WTC11 (cell line): ENCODE measurements around the gene TTLL3.

Source experiments
- ATF2 ChIP-seq: sonication (generic); formaldehyde crosslinking; IDR thresholded peaks from 2 replicates; pipeline ENCODE4 v1.8.1; 2022; ENCODE audit warnings: low read depth, missing genetic modification reagents, borderline replicate concordance
- CTCF ChIP-seq: fragments of 200-600 bp; IDR thresholded peaks from 2 replicates; pipeline ENCODE4 v1.8.0; 2022; ENCODE audit warnings: antibody characterized with exemption
- JAZF1 ChIP-seq: fragments of 250-450 bp; sonication (Bioruptor Pico); IDR thresholded peaks from 2 replicates; pipeline ENCODE4 v1.9.0; 2021; ENCODE audit warnings: moderate library complexity, mild to moderate bottlenecking, inconsistent platforms
- KAT7 ChIP-seq: sonication (generic); formaldehyde crosslinking; IDR thresholded peaks from 2 replicates; pipeline ENCODE4 v1.8.1; 2023; ENCODE audit warnings: missing genetic modification reagents, mild to moderate bottlenecking, borderline replicate concordance
- MLX ChIP-seq: sonication (generic); formaldehyde crosslinking; IDR thresholded peaks from 2 replicates; pipeline ENCODE4 v1.8.1; 2023; ENCODE audit warnings: mild to moderate bottlenecking, missing genetic modification reagents, moderate library complexity
- SOX15 ChIP-seq: fragments of 250-450 bp; sonication (Bioruptor Pico); IDR thresholded peaks from 2 replicates; pipeline ENCODE4 v1.9.0; 2021; ENCODE audit warnings: mild to moderate bottlenecking
- TCF7 ChIP-seq: sonication (generic); formaldehyde crosslinking; IDR thresholded peaks from 2 replicates; pipeline ENCODE4 v1.8.0; 2022; ENCODE audit warnings: mild to moderate bottlenecking, low read depth, missing genetic modification reagents, moderate library complexity
- ZBTB43 ChIP-seq: sonication (generic); formaldehyde crosslinking; IDR thresholded peaks from 2 replicates; pipeline ENCODE4 v1.8.1; 2023; ENCODE audit warnings: mild to moderate bottlenecking, missing genetic modification reagents
- ZNF138 ChIP-seq: sonication (generic); formaldehyde crosslinking; conservative IDR thresholded peaks from 2 replicates; pipeline ENCODE4 v1.8.1; 2022; ENCODE audit warnings: mild to moderate bottlenecking, moderate library complexity, missing genetic modification reagents
- ZNF263 ChIP-seq: sonication (generic); formaldehyde crosslinking; IDR thresholded peaks from 2 replicates; pipeline ENCODE4 v1.8.1; 2022; ENCODE audit warnings: low read depth, mild to moderate bottlenecking, moderate library complexity, missing genetic modification reagents
- TF ChIP-seq, protein P1 (sequence below): sonication (generic); formaldehyde crosslinking; IDR thresholded peaks from 2 replicates; pipeline ENCODE4 v1.8.0; 2022; ENCODE audit warnings: mild to moderate bottlenecking, missing genetic modification reagents
- TF ChIP-seq, protein P2 (sequence below): sonication (generic); formaldehyde crosslinking; IDR thresholded peaks from 2 replicates; pipeline ENCODE4 v1.8.1; 2023; ENCODE audit warnings: mild to moderate bottlenecking, missing genetic modification reagents, moderate library complexity
- TF ChIP-seq, protein P3 (sequence below): sonication (generic); formaldehyde crosslinking; IDR thresholded peaks from 2 replicates; pipeline ENCODE4 v1.8.0; 2022; ENCODE audit warnings: missing genetic modification reagents
- TF ChIP-seq, protein P4 (sequence below): sonication (generic); formaldehyde crosslinking; IDR thresholded peaks from 2 replicates; pipeline ENCODE4 v1.8.0; 2022; ENCODE audit warnings: mild to moderate bottlenecking, missing genetic modification reagents

GRCh38 chr3:9869955-9870354 is 59.9 kb downstream of the TTLL3 start:
- TF ChIP-seq CTCF, result no peak
- TF ChIP-seq ATF2, result no peak
- TF ChIP-seq, protein P1, sequence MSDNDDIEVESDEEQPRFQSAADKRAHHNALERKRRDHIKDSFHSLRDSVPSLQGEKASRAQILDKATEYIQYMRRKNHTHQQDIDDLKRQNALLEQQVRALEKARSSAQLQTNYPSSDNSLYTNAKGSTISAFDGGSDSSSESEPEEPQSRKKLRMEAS, result no peak
- no peak for TF ChIP-seq TCF7 (CRISPR knock-in tag)
- TF ChIP-seq, protein P2, sequence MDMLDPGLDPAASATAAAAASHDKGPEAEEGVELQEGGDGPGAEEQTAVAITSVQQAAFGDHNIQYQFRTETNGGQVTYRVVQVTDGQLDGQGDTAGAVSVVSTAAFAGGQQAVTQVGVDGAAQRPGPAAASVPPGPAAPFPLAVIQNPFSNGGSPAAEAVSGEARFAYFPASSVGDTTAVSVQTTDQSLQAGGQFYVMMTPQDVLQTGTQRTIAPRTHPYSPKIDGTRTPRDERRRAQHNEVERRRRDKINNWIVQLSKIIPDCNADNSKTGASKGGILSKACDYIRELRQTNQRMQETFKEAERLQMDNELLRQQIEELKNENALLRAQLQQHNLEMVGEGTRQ (CRISPR knock-in tag), result no peak
- TF ChIP-seq ZNF263 (CRISPR knock-in tag), result no peak
- TF ChIP-seq ZNF138 (CRISPR knock-in tag), result no peak
- no peak for TF ChIP-seq KAT7 (CRISPR knock-in tag)
- no peak for TF ChIP-seq ZBTB43
- TF ChIP-seq JAZF1 (CRISPR knock-in tag), result no peak
- TF ChIP-seq, protein P3, sequence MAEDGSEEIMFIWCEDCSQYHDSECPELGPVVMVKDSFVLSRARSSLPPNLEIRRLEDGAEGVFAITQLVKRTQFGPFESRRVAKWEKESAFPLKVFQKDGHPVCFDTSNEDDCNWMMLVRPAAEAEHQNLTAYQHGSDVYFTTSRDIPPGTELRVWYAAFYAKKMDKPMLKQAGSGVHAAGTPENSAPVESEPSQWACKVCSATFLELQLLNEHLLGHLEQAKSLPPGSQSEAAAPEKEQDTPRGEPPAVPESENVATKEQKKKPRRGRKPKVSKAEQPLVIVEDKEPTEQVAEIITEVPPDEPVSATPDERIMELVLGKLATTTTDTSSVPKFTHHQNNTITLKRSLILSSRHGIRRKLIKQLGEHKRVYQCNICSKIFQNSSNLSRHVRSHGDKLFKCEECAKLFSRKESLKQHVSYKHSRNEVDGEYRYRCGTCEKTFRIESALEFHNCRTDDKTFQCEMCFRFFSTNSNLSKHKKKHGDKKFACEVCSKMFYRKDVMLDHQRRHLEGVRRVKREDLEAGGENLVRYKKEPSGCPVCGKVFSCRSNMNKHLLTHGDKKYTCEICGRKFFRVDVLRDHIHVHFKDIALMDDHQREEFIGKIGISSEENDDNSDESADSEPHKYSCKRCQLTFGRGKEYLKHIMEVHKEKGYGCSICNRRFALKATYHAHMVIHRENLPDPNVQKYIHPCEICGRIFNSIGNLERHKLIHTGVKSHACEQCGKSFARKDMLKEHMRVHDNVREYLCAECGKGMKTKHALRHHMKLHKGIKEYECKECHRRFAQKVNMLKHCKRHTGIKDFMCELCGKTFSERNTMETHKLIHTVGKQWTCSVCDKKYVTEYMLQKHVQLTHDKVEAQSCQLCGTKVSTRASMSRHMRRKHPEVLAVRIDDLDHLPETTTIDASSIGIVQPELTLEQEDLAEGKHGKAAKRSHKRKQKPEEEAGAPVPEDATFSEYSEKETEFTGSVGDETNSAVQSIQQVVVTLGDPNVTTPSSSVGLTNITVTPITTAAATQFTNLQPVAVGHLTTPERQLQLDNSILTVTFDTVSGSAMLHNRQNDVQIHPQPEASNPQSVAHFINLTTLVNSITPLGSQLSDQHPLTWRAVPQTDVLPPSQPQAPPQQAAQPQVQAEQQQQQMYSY (CRISPR knock-in tag), result no peak
- TF ChIP-seq, protein P4, sequence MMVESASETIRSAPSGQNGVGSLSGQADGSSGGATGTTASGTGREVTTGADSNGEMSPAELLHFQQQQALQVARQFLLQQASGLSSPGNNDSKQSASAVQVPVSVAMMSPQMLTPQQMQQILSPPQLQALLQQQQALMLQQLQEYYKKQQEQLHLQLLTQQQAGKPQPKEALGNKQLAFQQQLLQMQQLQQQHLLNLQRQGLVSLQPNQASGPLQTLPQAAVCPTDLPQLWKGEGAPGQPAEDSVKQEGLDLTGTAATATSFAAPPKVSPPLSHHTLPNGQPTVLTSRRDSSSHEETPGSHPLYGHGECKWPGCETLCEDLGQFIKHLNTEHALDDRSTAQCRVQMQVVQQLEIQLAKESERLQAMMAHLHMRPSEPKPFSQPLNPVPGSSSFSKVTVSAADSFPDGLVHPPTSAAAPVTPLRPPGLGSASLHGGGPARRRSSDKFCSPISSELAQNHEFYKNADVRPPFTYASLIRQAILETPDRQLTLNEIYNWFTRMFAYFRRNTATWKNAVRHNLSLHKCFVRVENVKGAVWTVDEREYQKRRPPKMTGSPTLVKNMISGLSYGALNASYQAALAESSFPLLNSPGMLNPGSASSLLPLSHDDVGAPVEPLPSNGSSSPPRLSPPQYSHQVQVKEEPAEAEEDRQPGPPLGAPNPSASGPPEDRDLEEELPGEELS, result no peak
- TF ChIP-seq SOX15 (CRISPR knock-in tag), result no peak
- no peak for TF ChIP-seq MLX (CRISPR knock-in tag)
